ENCODE data around the gene FAM50B. TPM values are rescaled to one million over a fixed set of nuclear protein-coding genes. Genes with fewer than 3 reads are reported as not detected.

Gene FAM50B, protein sequence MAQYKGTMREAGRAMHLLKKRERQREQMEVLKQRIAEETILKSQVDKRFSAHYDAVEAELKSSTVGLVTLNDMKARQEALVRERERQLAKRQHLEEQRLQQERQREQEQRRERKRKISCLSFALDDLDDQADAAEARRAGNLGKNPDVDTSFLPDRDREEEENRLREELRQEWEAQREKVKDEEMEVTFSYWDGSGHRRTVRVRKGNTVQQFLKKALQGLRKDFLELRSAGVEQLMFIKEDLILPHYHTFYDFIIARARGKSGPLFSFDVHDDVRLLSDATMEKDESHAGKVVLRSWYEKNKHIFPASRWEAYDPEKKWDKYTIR
- not detected in 2 replicates for total RNA-seq (2014; rRNA removed; shearing (Covaris generic))

- in situ Hi-C loops (cut with HindIII; ENCODE audit: low sequenced_read_pairs), result no loop called here
- DNase-seq (ENCODE audit: low spot score), result peak; percentile 88
Measured at GRCh38 chr6:3848925-3849605, at the start of gene FAM50B. Gene FAM50B, plus strand, starts transcription at chr6:3849373. Its CDS starts 439 bp downstream, at chr6:3849812.

DNA sequence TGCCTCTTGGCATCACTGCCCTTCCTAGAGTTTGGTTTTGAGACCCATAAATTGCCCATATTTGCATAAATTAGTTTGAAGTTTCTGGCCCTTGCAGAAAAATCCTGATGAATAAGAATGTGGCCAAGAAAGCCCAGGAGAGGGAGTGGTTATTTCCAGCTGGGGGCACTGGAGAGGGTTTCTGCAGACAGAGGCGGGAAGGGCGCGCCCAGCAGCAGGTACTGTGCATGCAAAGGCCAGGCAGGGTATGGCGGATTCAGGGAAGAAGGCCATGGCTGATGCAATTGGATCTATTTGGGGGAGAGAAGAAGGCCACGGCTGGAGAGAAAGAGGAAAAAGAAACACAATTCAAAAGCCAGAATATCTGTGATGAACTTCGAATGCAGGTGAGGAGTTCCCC is 49.5 kb upstream of the FAM50B start:
- no peak for DNase-seq (ENCODE audit: low spot score)
- in situ Hi-C loops (cut with HindIII; ENCODE audit: low sequenced_read_pairs), result no loop called here

DNA sequence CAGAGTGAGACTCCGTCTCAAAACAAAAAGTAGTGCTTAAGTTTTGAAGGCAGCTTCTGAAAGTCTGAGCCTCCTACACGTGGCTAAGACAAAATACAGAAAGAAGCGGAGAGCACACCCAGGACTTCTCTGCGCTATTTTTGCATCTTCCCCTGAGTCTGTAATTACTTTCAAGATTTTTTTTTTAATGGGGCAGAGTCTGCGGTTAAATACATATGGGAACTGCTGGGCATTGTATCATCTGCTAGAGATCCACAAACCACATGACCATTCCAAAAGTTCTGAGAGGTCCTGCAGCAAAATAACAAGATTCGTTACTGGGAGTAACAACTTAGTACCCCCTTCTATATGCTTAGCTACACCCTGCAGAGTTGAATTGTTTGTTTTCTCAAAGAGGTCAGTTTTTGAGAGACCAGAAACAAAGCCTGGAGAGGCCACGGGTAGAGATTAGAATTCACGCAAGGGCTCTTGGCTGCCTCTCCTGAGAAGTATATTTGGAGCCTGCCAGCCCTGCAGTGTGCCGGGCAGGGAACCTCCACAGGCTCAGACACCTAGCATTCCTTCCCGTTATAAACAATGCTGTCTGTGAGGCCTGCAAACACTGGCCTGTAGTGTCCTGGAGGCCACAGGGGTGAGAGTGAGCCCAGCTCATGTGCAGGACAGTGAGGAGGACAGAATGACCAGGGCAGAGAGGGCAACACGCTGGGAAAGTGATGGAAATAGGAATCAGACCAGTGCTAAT is 48.2 kb upstream of the FAM50B start:
- no peak for DNase-seq (ENCODE audit: low spot score)
- in situ Hi-C loops (cut with HindIII; ENCODE audit: low sequenced_read_pairs), result no loop called here

- in situ Hi-C loops (cut with HindIII; ENCODE audit: low sequenced_read_pairs), result no loop called here
- no peak for DNase-seq (ENCODE audit: low spot score)
Measured at GRCh38 chr6:3801960-3802359, 47.2 kb upstream of the FAM50B start.

DNA sequence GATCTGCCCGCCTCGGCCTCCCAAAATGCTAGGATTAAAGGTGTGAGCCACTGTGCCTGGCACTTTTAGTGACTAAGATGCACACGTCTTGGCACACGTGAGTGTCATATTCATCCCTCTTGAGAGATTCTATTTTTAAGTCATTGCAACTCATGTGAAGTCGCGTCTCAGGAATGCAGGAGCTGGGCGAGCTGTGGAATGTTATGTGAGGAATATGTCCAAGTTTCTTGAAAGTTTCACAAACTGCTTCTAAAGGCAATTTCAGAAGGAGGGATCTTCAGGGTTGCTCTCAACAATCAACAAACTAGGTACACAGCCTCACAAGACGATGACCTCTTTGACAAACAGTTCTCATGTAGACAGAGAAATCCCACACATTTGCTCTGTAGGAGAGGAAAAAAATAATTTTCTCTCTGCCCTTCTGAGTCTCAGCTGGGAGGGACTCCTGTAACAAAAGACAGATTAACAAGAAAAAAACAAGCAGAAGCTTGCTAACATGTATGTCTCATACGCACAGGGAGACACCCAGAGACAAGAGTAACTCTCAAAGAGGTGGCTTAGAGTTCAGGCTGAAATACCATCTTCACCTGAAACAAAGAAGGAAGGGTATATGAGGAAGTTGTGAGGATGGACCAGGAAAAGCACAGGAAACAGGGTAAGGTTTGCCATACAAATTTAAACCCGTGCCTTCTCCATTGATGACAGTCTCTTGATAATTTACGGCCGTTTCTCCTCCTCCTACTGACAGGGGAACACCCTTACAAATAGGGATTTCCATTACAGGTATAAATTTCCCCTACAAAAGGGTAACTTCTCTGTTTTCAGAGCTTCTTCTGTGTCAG is 45.3 kb upstream of the FAM50B start:
- in situ Hi-C loops (cut with HindIII; ENCODE audit: low sequenced_read_pairs), result no loop called here

GRCh38 chr6:3804964-3805363 is 44.2 kb upstream of the FAM50B start:
- in situ Hi-C loops (cut with HindIII; ENCODE audit: low sequenced_read_pairs), result no loop called here
- DNase-seq (ENCODE audit: low spot score), result no peak

More for the DNA sequence above, 45.3 kb upstream of the FAM50B start:
- no peak for DNase-seq (ENCODE audit: low spot score)

DNA sequence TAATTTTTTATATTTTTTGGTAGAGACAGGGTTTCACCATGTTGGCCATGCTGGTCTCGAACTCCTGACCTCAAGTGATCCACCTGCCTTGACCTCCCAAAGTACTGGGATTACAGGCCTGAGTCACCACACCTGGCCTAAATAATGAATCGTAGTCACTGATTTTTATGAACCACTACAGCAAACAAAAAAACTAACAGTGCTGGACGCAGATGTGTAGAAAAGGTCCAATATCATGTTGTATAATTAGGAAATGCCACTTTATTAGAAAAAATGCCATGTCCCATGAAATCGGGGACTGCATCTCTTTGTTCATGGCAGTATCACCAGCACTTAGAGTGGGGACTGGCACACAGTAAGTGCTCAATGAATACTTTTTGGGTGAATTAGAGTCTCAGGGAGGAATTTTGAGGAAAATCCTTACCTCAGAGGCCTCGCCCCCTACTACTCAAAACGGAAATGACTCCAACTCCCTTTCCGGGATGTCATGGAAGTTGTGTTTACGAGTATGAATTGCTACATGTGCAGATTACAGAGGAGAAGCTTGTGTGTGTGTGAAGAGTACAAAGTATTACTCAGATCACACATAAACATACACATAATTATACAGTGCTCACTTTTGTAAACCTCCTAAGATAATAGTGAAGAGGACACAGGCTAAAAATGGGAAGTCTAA is 43.6 kb upstream of the FAM50B start:
- in situ Hi-C loops (cut with HindIII; ENCODE audit: low sequenced_read_pairs), result no loop called here
- DNase-seq (ENCODE audit: low spot score), result no peak

- in situ Hi-C loops (cut with HindIII; ENCODE audit: low sequenced_read_pairs), result no loop called here
- DNase-seq (ENCODE audit: low spot score), result no peak
Measured at GRCh38 chr6:3806169-3806922, 42.8 kb upstream of the FAM50B start.

GRCh38 chr6:3808199-3808598 is 41.0 kb upstream of the FAM50B start:
- in situ Hi-C loops (cut with HindIII; ENCODE audit: low sequenced_read_pairs), result no loop called here
- DNase-seq (ENCODE audit: low spot score), result no peak

DNA sequence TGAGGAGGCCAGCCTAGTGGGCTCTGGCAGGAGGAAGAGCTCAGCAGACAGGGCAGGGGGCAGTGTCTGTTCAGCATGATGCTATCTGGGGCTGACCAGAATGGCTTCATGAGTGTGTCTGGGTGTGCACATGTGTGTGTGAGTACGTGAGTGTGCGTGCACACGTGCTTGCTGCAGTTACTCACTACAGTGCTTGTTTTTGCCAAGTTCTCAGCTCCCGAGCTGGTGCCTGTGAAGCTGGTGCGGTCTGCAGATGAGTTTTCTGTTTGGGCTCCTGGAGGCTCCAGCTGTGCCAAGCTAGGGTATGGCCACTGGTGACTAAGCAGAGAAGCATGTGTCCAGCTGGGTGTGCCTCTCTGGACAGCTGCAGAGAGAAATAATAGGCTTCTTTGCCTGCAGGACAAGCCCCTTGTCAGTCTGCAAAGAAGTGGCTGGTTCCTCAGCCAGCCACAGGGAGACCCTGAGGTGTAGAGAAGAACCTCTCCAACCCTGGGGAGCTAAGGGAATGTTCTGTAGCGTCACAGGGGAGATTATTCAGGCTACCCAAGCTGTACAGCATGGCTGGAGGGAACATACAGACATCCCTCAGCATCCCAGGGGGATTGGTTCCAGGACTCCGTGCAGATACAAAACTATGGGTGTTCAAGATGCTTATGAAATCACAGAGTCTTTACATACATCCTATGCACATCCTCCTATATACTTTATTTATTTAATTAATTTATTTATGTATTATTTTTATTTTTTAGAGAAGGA is 40.2 kb upstream of the FAM50B start:
- in situ Hi-C loops (cut with HindIII; ENCODE audit: low sequenced_read_pairs), result no loop called here
- no peak for DNase-seq (ENCODE audit: low spot score)

- DNase-seq (ENCODE audit: low spot score), result no peak
- in situ Hi-C loops (cut with HindIII; ENCODE audit: low sequenced_read_pairs), result no loop called here
Measured at GRCh38 chr6:3809515-3809891, 39.7 kb upstream of the FAM50B start.

DNA sequence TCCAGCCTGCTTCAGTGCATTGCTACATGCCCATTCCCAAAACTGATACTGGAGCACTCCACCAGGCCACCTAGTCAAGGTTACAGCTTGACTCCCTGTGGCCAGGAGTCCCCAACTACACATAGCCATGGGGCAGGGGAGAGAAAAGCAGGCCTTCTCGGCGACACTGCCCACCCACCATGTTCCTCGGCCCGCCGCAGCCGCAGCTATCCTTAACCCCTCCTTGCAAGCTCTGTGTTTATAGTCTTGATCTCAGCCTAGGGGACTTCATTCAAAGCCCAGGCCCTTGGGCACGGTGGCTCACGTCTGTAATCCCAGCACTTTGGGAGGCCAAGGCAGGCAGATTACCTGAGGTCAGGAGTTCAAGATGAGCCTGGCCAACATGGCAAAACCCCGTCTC is 39.2 kb upstream of the FAM50B start:
- no peak for DNase-seq (ENCODE audit: low spot score)
- in situ Hi-C loops (cut with HindIII; ENCODE audit: low sequenced_read_pairs), result no loop called here

- no peak for DNase-seq (ENCODE audit: low spot score)
- in situ Hi-C loops (cut with HindIII; ENCODE audit: low sequenced_read_pairs), result no loop called here
Measured at GRCh38 chr6:3811191-3811590, 38.0 kb upstream of the FAM50B start.

GRCh38 chr6:3812596-3812995 is 36.6 kb upstream of the FAM50B start:
- in situ Hi-C loops (cut with HindIII; ENCODE audit: low sequenced_read_pairs), result no loop called here
- DNase-seq (ENCODE audit: low spot score), result no peak

GRCh38 chr6:3813150-3813780 is 35.9 kb upstream of the FAM50B start:
- in situ Hi-C loops (cut with HindIII; ENCODE audit: low sequenced_read_pairs), result no loop called here
- no peak for DNase-seq (ENCODE audit: low spot score)

GRCh38 chr6:3813918-3814317 is 35.3 kb upstream of the FAM50B start:
- no peak for DNase-seq (ENCODE audit: low spot score)
- in situ Hi-C loops (cut with HindIII; ENCODE audit: low sequenced_read_pairs), result no loop called here

GRCh38 chr6:3814539-3814938 is 34.6 kb upstream of the FAM50B start:
- in situ Hi-C loops (cut with HindIII; ENCODE audit: low sequenced_read_pairs), result no loop called here
- no peak for DNase-seq (ENCODE audit: low spot score)

Data from G401 (cell line).